Colonic mucosa (tissue), 4 donors: ENCODE data around the gene CA4. TPM values are rescaled to one million over a fixed set of nuclear protein-coding genes. Genes with fewer than 3 reads are reported as not detected.

Source experiments
- DNase-seq: peaks from one replicate; pipeline ENCODE4 v3.0.0-alpha.2; 2020
- H3K27ac ChIP-seq: fragments of 200-600 bp; one replicate; pipeline ENCODE4 v1.8.0; 2021
- H3K27me3 ChIP-seq: fragments of 200-600 bp; one replicate; pipeline ENCODE4 v1.8.0; 2021
- H3K36me3 ChIP-seq: fragments of 200-600 bp; one replicate; pipeline ENCODE4 v1.8.0; 2021
- H3K4me1 ChIP-seq: fragments of 200-600 bp; one replicate; pipeline ENCODE4 v1.8.0; 2021; ENCODE audit warnings: mild to moderate bottlenecking
- H3K4me3 ChIP-seq: fragments of 200-600 bp; one replicate; pipeline ENCODE4 v1.8.0; 2021
- H3K9ac ChIP-seq, 2 donors: one replicate each; pipeline ENCODE4 v1.7.0; 2013; ENCODE audit warnings: control low read depth in 2 of 2, low read depth in 2 of 2, low read length in 2 of 2
- H3K9me3 ChIP-seq: fragments of 200-600 bp; one replicate; pipeline ENCODE4 v1.8.0; 2021
- intact Hi-C: fragments of 100-400 bp; cut with DNase I; formaldehyde crosslinking; loops from one replicate; pipeline ENCODE4 v1.14.1; 2022
- total RNA-seq, 2 donors: library from RNA; stranded (reverse); fragmentation: NEBNext Ultra II Directional in 1 of 2; extraction: Animal tissue kit (Norgen Biotek cat#: 25700) in 1 of 2; gene quantifications; one replicate each; pipeline ENCODE4 v1.2.1, GENCODE V29; 2021
- TF ChIP-seq, protein P1 (sequence below): fragments of 200-600 bp; IDR thresholded peaks from one replicate; pipeline ENCODE4 v1.8.0; 2022; ENCODE audit warnings: antibody characterized with exemption, mild to moderate bottlenecking
- donor health status: healthy.
- donor health status: DM: no; HTN: no; CAD: no.
- donor health status: DM: no; HTN: no; CAD: no.

Gene CA4
- total RNA-seq, 2 donors from 2014 or later: 111 to 397 TPM

GRCh38 chr17:60168654-60169053 lies 18.9 kb downstream of the CA4 start:
- Histone ChIP-seq H3K4me1 (peaks cover 30% of the 10 kb centered on the region), H3K9ac (peak overlapping the region in 1 of 2 donors; percentile 19), H3K4me3 (no peak overlapping the region), H3K27me3 (no peaks in the 10 kb centered on the region), H3K36me3 (no peaks in the 10 kb centered on the region), H3K9me3 (no peaks in the 10 kb centered on the region), H3K27ac (no peak overlapping the region)
- TF ChIP-seq, protein P1, sequence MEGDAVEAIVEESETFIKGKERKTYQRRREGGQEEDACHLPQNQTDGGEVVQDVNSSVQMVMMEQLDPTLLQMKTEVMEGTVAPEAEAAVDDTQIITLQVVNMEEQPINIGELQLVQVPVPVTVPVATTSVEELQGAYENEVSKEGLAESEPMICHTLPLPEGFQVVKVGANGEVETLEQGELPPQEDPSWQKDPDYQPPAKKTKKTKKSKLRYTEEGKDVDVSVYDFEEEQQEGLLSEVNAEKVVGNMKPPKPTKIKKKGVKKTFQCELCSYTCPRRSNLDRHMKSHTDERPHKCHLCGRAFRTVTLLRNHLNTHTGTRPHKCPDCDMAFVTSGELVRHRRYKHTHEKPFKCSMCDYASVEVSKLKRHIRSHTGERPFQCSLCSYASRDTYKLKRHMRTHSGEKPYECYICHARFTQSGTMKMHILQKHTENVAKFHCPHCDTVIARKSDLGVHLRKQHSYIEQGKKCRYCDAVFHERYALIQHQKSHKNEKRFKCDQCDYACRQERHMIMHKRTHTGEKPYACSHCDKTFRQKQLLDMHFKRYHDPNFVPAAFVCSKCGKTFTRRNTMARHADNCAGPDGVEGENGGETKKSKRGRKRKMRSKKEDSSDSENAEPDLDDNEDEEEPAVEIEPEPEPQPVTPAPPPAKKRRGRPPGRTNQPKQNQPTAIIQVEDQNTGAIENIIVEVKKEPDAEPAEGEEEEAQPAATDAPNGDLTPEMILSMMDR: no peak
- intact Hi-C loops: no loop called here
- no peak for DNase-seq

DNA sequence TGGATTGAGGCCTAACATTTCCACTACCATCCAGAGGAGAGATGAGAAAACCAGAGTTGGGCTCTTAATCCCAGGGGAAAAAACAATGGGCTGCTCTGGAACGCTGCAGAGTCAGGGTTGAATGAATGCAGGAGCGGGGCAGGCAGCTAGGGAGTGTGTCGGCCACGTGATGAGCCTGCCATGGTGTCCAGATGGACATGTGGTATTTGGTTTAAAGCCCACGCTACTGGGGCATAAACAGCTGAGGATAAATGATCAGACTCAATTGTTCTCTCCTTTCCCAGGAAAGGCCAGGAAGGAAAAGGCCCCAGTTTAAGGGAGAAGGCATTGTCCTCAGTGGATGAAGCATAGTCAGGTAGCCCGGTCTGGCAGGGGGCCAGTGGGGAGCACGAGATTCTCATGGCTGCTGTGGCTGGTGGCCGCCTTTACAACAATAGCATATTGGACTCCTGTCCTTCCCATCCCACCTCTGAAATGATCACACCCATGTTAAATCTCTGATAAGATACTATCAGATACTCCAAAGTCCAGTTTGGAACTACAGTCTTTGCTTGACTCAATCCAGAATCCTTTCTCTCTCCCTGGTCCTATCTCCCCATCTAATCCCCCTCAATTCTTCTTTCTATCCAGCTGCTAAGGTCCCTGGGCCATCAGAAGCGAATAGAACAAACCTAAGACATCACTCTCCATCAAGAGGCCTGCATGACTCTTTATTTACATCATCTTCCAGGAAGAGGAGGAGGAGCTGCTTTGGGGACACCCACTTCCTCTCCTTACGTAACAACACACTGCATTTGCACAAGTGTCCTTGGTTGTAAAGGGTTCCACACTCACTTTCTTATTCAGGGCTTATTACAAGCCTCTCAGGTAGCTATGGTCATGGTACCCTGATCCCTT lies 20.4 kb downstream of the CA4 start:
- peak; percentile 89 for DNase-seq
- Histone ChIP-seq H3K9ac (peak overlapping the region in 1 of 2 donors; percentile 9), H3K9me3 (no peaks in the 10 kb centered on the region), H3K27me3 (no peaks in the 10 kb centered on the region), H3K27ac (peak overlapping the region; percentile 75), H3K36me3 (no peaks in the 10 kb centered on the region), H3K4me1 (peaks cover 25% of the 10 kb centered on the region), H3K4me3 (no peak overlapping the region)
- intact Hi-C loops: no loop called here
- TF ChIP-seq, protein P1: no peak

- H3K27ac ChIP-seq: peak overlapping the region; percentile 75
These were observed 21.3 kb downstream of the CA4 start for GRCh38 chr17:60170835-60171752.

GRCh38 chr17:60171753-60172079 lies 21.9 kb downstream of the CA4 start:
- no peaks in the 10 kb centered on the region for H3K27me3 ChIP-seq
- TF ChIP-seq, protein P1: no peak
- no peaks in the 10 kb centered on the region for H3K36me3 ChIP-seq
- no peaks in the 10 kb centered on the region for H3K9me3 ChIP-seq
- intact Hi-C loops: no loop called here
- peaks cover 22% of the 10 kb centered on the region for H3K4me1 ChIP-seq
- no peak for DNase-seq
- no peak overlapping the region for H3K9ac ChIP-seq
- H3K27ac ChIP-seq: no peak overlapping the region
- H3K4me3 ChIP-seq: no peak overlapping the region

More at GRCh38 chr17:60170835-60171752, 21.3 kb downstream of the CA4 start:
- Histone ChIP-seq H3K9ac (no peak overlapping the region), H3K27me3 (no peaks in the 10 kb centered on the region), H3K4me3 (no peak overlapping the region), H3K4me1 (peaks cover 22% of the 10 kb centered on the region), H3K36me3 (no peaks in the 10 kb centered on the region), H3K9me3 (no peaks in the 10 kb centered on the region)
- intact Hi-C loops: no loop called here
- TF ChIP-seq, protein P1: no peak
- DNase-seq: no peak

- H3K4me3 ChIP-seq: no peak overlapping the region
- DNase-seq: no peak
- TF ChIP-seq, protein P1: no peak
- intact Hi-C loops: no loop called here
- no peak overlapping the region for H3K9ac ChIP-seq
- H3K27ac ChIP-seq: peak overlapping the region; percentile 27
- no peaks in the 10 kb centered on the region for H3K36me3 ChIP-seq
- no peaks in the 10 kb centered on the region for H3K27me3 ChIP-seq
- H3K4me1 ChIP-seq: peaks cover 18% of the 10 kb centered on the region
- H3K9me3 ChIP-seq: no peaks in the 10 kb centered on the region
These were observed 23.6 kb downstream of the CA4 start for GRCh38 chr17:60173304-60173819.
